GM20000 (cell line): Measurements from ENCODE around the gene CTCFL.
A peak's percentile ranks its signal among the peaks of the same experiment; 100 is the strongest.

Experiments
- DNase-seq: peaks from one replicate; pipeline ENCODE4 v3.0.0; 2012; ENCODE audit warnings: low spot score
- CTCF ChIP-seq: IDR thresholded peaks from 2 replicates; pipeline ENCODE4 v1.5.1; 2012; ENCODE audit warnings: mild to moderate bottlenecking, control low read depth; ENCODE audit errors: extremely low read depth, missing control alignments

Gene CTCFL

GRCh38 chr20:57501461-57502335 is 23.2 kb downstream of the CTCFL start:
- no peak for TF ChIP-seq CTCF
- DNase-seq: no peak

GRCh38 chr20:57500962-57501361 is 24.0 kb downstream of the CTCFL start:
- no peak for DNase-seq
- no peak for TF ChIP-seq CTCF

GRCh38 chr20:57500235-57500634 is 24.7 kb downstream of the CTCFL start:
- no peak for DNase-seq
- TF ChIP-seq CTCF: no peak

- no peak for DNase-seq
Observed at GRCh38 chr20:57499676-57500075, 25.3 kb downstream of the CTCFL start.

GRCh38 chr20:57498425-57499400 is 26.2 kb downstream of the CTCFL start:
- DNase-seq: no peak
- peak; percentile 47 for TF ChIP-seq CTCF

More at GRCh38 chr20:57499676-57500075, 25.3 kb downstream of the CTCFL start:
- no peak for TF ChIP-seq CTCF

- no peak for DNase-seq
- no peak for TF ChIP-seq CTCF
Observed at GRCh38 chr20:57496592-57496991, 28.3 kb downstream of the CTCFL start.

- DNase-seq: no peak
- TF ChIP-seq CTCF: no peak
Observed at GRCh38 chr20:57495978-57496377, 29.0 kb downstream of the CTCFL start.
